B cell (primary cell): Measurements from ENCODE around the gene RASL10A. TPM values are rescaled to one million over a fixed set of nuclear protein-coding genes. Genes with fewer than 3 reads are reported as not detected.

Experiments
- ATAC-seq: fragments of 200-7000 bp; cut with Tn5 transposase; one replicate; pipeline ENCODE4 v1.10.0; 2021; ENCODE audit warnings: low read depth, mild to moderate bottlenecking, moderate number of reproducible peaks, moderate library complexity
- CTCF ChIA-PET: fragments of 350-600 bp; sonication (Branson Sonifier 250); formaldehyde crosslinking; loops from one replicate; lab custom pipeline; 2021; ENCODE audit warnings: antibody characterized with exemption, inconsistent platforms; lab: Charles Lee
- POLR2A ChIA-PET: fragments of 350-600 bp; sonication (Branson Sonifier 250); formaldehyde crosslinking; loops from one replicate; lab custom pipeline; 2021; ENCODE audit warnings: antibody characterized with exemption; lab: Charles Lee
- DNase-seq: peaks from one replicate; pipeline ENCODE4 v3.0.0; 2013
- H2AFZ ChIP-seq: 2 replicates; pipeline ENCODE4 v1.6.1; 2012; ENCODE audit warnings: mild to moderate bottlenecking, low read depth, low read length; ENCODE audit not compliant: insufficient read depth, poor library complexity, severe bottlenecking
- H3K27ac ChIP-seq, 2 donors: 1 replicate in 1 of 2; 2 replicates in 1 of 2; pipeline ENCODE4 v1.5.1; 2012 to 2013; ENCODE audit warnings: low read length in 2 of 2, mild to moderate bottlenecking in 2 of 2, moderate library complexity in 1 of 2
- H3K27me3 ChIP-seq, 4 experiments: fragments of 200-600 bp in 1 of 4; sonication (generic) in 1 of 4; replicated peaks in 1 of 4; 1 replicate in 2 of 4; 2 replicates in 2 of 4; pipeline versions ENCODE4 v1.6.1 to v1.7.0; 2013 to 2016; ENCODE audit warnings: low read length in 3 of 4, mild to moderate bottlenecking in 2 of 4, mixed read lengths in 1 of 4, moderate library complexity in 1 of 4; ENCODE audit not compliant: insufficient read depth in 4 of 4, control insufficient read depth in 3 of 4; ENCODE audit errors: control extremely low read depth in 1 of 4
- H3K36me3 ChIP-seq, 2 experiments: replicated peaks in 1 of 2; 1 replicate in 1 of 2; 2 replicates in 1 of 2; pipeline versions ENCODE4 v1.6.1 to v1.7.1; 2013; ENCODE audit warnings: low read length in 1 of 2; ENCODE audit not compliant: insufficient read depth in 2 of 2, control insufficient read depth in 1 of 2; ENCODE audit errors: control extremely low read depth in 1 of 2, extremely low read depth in 1 of 2
- H3K4me1 ChIP-seq, 2 donors: fragments of 200-600 bp in 1 of 2; sonication (generic) in 1 of 2; 1 replicate in 1 of 2; 2 replicates in 1 of 2; pipeline versions ENCODE4 v1.5.1 to v1.6.1; 2013 to 2017; ENCODE audit warnings: low read length in 2 of 2; ENCODE audit not compliant: control insufficient read depth in 2 of 2, insufficient read depth in 2 of 2
- H3K4me2 ChIP-seq: replicated peaks from 2 replicates; pipeline ENCODE3; 2012; ENCODE audit warnings: mild to moderate bottlenecking, low read depth, low read length; ENCODE audit not compliant: poor library complexity, severe bottlenecking
- H3K4me3 ChIP-seq, 5 experiments: fragments of 200-600 bp in 1 of 5; sonication (generic) in 1 of 5; 1 replicate in 3 of 5; 2 replicates in 2 of 5; pipeline versions ENCODE4 v1.5.1 to v1.7.0; 2011 to 2016; ENCODE audit warnings: low read length in 4 of 5, mild to moderate bottlenecking in 4 of 5, low read depth in 2 of 5, control low read depth in 1 of 5, moderate library complexity in 1 of 5; ENCODE audit not compliant: insufficient read depth in 1 of 5; ENCODE audit errors: control extremely low read depth in 1 of 5, extremely low read depth in 1 of 5
- H3K79me2 ChIP-seq: fragments of 200-600 bp; sonication (generic); one replicate; pipeline ENCODE4 v1.6.0; 2016; ENCODE audit warnings: low read length; ENCODE audit not compliant: control insufficient read depth, insufficient read depth
- H3K9ac ChIP-seq: fragments of 200-600 bp; sonication (generic); 2 replicates; pipeline ENCODE4 v1.6.1; 2017; ENCODE audit warnings: mild to moderate bottlenecking, low read length, moderate library complexity
- H3K9me3 ChIP-seq, 3 donors: one replicate each; pipeline versions ENCODE4 v1.6.1 to v1.7.1; 2013; ENCODE audit warnings: low read length in 2 of 3; ENCODE audit not compliant: control insufficient read depth in 2 of 3, insufficient read depth in 1 of 3; ENCODE audit errors: control extremely low read depth in 1 of 3
- H4K20me1 ChIP-seq: 2 replicates; pipeline ENCODE4 v1.6.0; 2012; ENCODE audit warnings: mild to moderate bottlenecking, low read length; ENCODE audit not compliant: insufficient read depth, control insufficient read depth, poor library complexity, severe bottlenecking
- H3K27ac Mint-ChIP-seq: one replicate; pipeline ENCODE4 v1.8.0; 2021; ENCODE audit warnings: mixed read lengths
- H3K27me3 Mint-ChIP-seq: one replicate; pipeline ENCODE4 v1.8.0; 2021; ENCODE audit warnings: mixed read lengths
- H3K4me1 Mint-ChIP-seq: one replicate; pipeline ENCODE4 v1.8.0; 2021; ENCODE audit warnings: mixed read lengths
- H3K4me3 Mint-ChIP-seq: one replicate; pipeline ENCODE4 v1.8.0; 2021; ENCODE audit warnings: mixed read lengths
- H3K9me3 Mint-ChIP-seq: one replicate; pipeline ENCODE4 v1.8.0; 2022; ENCODE audit warnings: mixed read lengths; ENCODE audit not compliant: insufficient read depth
- EZH2 ChIP-seq: IDR thresholded peaks from 2 replicates; pipeline ENCODE4 v1.6.1; 2012; ENCODE audit warnings: borderline replicate concordance, low read depth, mild to moderate bottlenecking, moderate library complexity, low read length; ENCODE audit not compliant: insufficient read depth, poor library complexity, severe bottlenecking
- WGBS: methylation state at CpG from one replicate; pipeline ENCODE4 v1.1.5; 2013; ENCODE audit warnings: missing lambda C conversion rate; ENCODE audit not compliant: insufficient coverage; 5-methylcytosine and 5-hydroxymethylcytosine counted together
- intact Hi-C: fragments of 100-400 bp; cut with micrococcal nuclease; formaldehyde crosslinking; loops from one replicate; pipeline ENCODE4 v1.10.0; 2022
- polyA plus RNA-seq: library from polyadenylated mRNA; depleted of rRNA; stranded (reverse); fragments of >200 nt; gene quantifications from 2 replicates; pipeline ENCODE4 v1.2.3, GENCODE V29; 2012
- total RNA-seq, 2 donors: library from RNA; stranded (reverse); fragments of 120-200 nt in 1 of 2; gene quantifications; 1 replicate in 1 of 2; 2 replicates in 1 of 2; pipeline versions ENCODE4 v1.2.3 to v1.2.4, GENCODE V29; 2013 to 2022
- TF ChIP-seq, protein P1 (sequence below): fragments of 200-600 bp; IDR thresholded peaks from one replicate; pipeline ENCODE4 v1.8.0; 2022; ENCODE audit warnings: antibody characterized with exemption, mild to moderate bottlenecking

Gene RASL10A
- total and polyA plus RNA-seq, 2 donors (not counting 1 experiment from before 2014, with no cell fraction given), result 2.8 to 4.7 TPM

DNA sequence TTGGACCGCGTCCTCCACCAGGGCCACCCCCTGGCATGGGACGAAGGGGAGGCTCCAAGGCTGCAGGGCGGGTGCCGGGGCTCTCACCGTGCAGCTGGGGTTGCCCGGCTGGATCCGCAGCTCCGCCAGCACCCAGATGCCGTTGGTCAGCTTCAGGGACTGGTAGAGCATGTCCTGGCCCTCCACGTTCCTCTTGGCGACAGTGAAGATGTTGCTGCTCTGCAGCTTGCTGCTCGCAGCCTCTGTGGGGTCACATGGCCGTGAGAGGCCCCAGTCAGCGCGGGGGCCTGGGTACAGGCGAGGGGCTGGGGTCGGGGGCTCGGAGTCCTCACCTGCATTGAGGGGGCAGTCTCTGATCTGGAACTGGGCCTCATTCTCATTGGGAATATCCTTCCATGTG lies 14.8 kb upstream of the RASL10A start:
- DNase-seq, result no peak
- no peak for TF ChIP-seq EZH2
- TF ChIP-seq, protein P1, sequence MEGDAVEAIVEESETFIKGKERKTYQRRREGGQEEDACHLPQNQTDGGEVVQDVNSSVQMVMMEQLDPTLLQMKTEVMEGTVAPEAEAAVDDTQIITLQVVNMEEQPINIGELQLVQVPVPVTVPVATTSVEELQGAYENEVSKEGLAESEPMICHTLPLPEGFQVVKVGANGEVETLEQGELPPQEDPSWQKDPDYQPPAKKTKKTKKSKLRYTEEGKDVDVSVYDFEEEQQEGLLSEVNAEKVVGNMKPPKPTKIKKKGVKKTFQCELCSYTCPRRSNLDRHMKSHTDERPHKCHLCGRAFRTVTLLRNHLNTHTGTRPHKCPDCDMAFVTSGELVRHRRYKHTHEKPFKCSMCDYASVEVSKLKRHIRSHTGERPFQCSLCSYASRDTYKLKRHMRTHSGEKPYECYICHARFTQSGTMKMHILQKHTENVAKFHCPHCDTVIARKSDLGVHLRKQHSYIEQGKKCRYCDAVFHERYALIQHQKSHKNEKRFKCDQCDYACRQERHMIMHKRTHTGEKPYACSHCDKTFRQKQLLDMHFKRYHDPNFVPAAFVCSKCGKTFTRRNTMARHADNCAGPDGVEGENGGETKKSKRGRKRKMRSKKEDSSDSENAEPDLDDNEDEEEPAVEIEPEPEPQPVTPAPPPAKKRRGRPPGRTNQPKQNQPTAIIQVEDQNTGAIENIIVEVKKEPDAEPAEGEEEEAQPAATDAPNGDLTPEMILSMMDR, result no peak
- Histone ChIP-seq H3K9ac (no peak overlapping the region), H4K20me1 (peaks cover 46% of the 10 kb centered on the region), H3K4me2 (no peak overlapping the region), H3K9me3 (no peaks in the 10 kb centered on the region), H3K4me1 (no peaks in the 10 kb centered on the region), H3K79me2 (no peaks in the 10 kb centered on the region), H2AFZ (no peak overlapping the region), H3K36me3 (peaks cover 0 to 75% of the 10 kb centered on the region in 2 experiments), H3K4me3 (no peak overlapping the region), H3K27me3 (no peaks in the 10 kb centered on the region), H3K27ac (no peak overlapping the region)
- Mint-ChIP-seq H3K27me3 (no peaks in the 10 kb centered on the region), H3K9me3 (no peaks in the 10 kb centered on the region), H3K4me3 (no peak overlapping the region), H3K27ac (no peak overlapping the region), H3K4me1 (no peaks in the 10 kb centered on the region)
- WGBS, result 99% methylated on average over 19 of the region's 19 CpGs
- ChIA-PET POLR2A (interaction anchor here (0.6 kb wide), 1 partner anchor 520 kb away, joined by 3 read pairs; no protein-coding TSS in a partner anchor), CTCF (no interaction called here)
- intact Hi-C loops, result no loop called here
- ATAC-seq, result no peak

DNA sequence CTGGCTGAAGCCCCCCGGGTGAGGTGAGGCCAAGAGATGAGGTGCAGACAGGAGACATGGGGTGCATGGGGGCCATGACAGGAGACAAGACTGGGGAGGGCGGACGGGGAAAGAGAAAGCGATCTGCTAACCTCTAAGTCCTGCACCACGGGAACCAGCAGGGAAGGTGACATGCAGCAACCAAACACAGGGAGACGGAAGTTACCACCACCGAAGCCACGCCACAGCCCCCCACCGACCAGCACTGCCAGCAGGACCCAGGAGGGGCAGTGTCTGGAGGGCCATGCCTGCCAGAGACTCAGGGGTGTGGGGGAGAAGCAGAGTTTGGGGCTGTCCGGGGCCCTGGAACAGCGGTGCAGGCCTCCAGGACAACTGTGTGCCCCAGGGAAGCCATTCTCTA lies 14.1 kb upstream of the RASL10A start:
- ChIA-PET CTCF (no interaction called here), POLR2A (no interaction called here)
- TF ChIP-seq EZH2, result no peak
- TF ChIP-seq, protein P1, result no peak
- ATAC-seq (no peak), DNase-seq (no peak)
- peaks cover 39% of the 10 kb centered on the region for H4K20me1 ChIP-seq
- H2AFZ ChIP-seq, result no peak overlapping the region
- H3K79me2 ChIP-seq, result no peaks in the 10 kb centered on the region
- Mint-ChIP-seq H3K4me3 (no peak overlapping the region), H3K4me1 (no peaks in the 10 kb centered on the region), H3K27me3 (no peaks in the 10 kb centered on the region), H3K9me3 (no peaks in the 10 kb centered on the region), H3K27ac (no peak overlapping the region)
- intact Hi-C loops, result no loop called here
- no peaks in the 10 kb centered on the region for H3K27me3 ChIP-seq
- H3K4me1 ChIP-seq, result no peaks in the 10 kb centered on the region
- WGBS, result 96% methylated on average over 10 of the region's 11 CpGs
- H3K9ac ChIP-seq, result no peak overlapping the region
- no peak overlapping the region for H3K4me3 ChIP-seq
- no peak overlapping the region for H3K27ac ChIP-seq
- H3K4me2 ChIP-seq, result no peak overlapping the region
- H3K9me3 ChIP-seq, result no peaks in the 10 kb centered on the region
- peaks cover 0 to 69% of the 10 kb centered on the region in 2 experiments for H3K36me3 ChIP-seq
